Activated CD8-positive, alpha-beta memory T cell treated with anti-CD3 and anti-CD28 coated beads, Interleukin-2, amount 50 U/mL, for 4 hours (primary cell): Measurements from ENCODE around the gene HSD17B2.
"Not testable (repeated sequence)": the region's sequence is repeated elsewhere in the genome, so short reads cannot be mapped to it uniquely, and the experiment has no call there.

Experiments
- DNase-seq: peaks from one replicate; pipeline ENCODE4 v3.0.0-alpha.2; 2020

The HSD17B2 gene

DNA sequence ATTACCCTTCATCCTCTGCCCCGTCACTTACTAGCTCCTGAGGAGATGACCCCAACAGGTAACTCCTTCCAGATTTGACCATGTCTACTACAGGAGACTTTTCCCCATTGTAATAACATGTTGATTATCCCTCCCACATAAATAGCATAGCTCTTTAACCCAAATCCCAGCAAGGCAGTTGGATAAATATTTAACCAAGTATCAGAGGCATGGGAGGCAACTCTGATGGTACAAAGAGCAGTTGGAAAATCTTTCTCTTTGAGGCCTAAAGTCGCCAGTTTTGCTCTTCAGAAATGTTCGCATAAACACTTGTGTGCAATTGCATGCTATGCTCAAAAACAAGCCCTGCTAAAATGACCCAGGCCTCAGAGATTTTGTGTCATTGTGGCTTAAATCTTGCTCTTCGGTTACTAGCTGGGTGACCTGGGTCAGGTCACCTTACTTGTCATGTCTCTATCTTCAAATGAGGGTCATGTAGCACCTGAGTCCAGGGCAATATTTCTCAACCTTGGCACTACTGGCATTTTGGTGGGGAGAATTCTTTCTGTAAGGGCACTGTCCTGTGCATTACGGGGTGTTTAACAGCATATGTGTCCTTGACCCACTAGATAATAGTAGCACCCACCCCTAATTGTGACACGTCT, 48.8 kb downstream of the HSD17B2 start:
- no peak for DNase-seq

DNA sequence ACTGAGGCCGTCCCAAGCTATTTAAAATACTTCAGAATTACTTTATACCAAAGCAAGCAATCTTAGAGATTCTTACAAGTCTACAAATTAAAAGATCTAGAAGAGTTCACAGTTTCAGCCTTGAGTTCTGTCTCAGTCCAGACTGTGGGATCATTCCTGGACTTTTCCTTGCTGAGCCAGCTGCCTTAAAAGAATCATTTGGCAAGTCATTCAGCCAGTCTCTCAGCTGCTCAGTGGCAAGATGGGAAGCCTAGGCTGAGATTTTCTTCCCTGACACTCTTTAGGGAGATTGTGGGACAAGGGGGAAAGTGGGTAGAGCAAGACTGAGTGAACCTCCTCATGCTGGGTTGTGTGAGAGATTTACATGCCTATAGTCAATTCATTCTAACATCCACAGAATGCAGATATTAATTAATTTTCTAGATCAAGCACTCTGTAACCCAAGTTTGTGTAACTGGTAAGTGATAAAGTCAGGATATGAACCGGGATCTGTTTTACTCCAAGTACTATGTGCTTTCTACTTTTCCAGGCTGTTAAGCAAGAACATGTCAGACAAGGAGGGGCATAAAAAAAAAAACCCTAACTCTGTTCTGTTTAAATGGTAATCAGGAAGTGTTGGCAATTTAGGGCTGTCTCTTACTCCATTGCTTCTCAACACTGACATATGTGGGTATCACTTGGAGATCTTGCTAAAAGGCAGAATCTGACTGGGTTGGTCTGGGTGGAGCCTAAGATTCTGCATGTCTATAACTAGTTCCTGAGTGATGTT, 50.1 kb downstream of the HSD17B2 start:
- no peak for DNase-seq

DNA sequence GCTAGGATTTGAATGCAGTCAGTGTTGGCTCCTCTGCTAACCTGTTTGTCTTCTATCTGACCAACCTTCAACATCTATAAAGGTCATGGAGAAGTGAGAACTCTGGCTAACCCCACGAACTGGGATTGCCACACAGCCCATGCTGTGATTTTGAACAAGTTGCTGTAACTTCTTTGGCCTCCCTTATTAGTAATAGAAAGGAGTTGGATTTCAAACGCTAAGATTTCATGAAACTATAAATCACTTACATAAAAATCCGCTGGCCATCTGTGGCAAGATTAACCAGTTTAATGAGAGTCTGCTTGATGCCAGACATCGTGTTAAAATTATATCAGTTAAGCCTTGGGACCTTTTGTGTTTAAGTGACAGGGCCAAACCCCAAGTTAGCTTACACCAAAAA, 53.4 kb downstream of the HSD17B2 start:
- no peak for DNase-seq

DNA sequence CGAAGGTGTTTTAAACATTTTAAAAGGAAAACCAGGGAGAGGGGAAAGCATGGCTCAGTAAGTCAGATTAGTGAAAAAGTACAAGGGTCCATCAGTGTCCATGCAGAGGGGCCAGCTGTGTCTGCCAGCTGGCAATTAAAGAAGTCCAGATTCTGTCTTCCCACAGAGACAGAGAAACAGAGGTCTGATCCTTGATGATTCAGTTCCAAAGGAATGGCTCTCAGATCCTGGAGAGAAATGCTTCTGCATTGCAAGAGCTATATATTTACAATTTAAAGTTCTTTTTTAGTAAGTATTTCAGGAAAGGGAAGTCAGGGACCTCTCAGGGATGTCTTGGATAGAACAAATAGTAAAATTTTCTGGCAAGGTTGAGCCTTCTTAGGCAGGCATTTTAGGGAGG, 56.2 kb downstream of the HSD17B2 start:
- no peak for DNase-seq

DNA sequence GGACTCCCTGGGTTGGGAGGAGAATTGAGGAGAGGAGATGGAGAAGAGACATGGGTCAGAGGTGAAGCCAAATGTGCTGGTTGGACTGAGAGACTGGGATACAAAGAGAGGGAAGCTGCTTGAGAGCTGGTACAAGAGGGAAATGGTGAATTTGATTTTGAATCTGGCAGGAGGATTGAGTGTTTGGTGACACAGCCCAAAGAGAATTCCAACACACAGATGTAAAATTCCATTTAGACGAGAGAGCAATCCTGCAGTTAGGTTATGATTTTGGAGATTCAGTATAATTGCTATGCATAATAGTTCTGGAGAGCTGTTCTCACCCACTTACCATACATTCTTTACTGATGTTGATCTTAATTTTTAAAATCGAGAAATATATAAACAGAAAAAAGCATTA, 57.7 kb downstream of the HSD17B2 start:
- DNase-seq: no peak

DNA sequence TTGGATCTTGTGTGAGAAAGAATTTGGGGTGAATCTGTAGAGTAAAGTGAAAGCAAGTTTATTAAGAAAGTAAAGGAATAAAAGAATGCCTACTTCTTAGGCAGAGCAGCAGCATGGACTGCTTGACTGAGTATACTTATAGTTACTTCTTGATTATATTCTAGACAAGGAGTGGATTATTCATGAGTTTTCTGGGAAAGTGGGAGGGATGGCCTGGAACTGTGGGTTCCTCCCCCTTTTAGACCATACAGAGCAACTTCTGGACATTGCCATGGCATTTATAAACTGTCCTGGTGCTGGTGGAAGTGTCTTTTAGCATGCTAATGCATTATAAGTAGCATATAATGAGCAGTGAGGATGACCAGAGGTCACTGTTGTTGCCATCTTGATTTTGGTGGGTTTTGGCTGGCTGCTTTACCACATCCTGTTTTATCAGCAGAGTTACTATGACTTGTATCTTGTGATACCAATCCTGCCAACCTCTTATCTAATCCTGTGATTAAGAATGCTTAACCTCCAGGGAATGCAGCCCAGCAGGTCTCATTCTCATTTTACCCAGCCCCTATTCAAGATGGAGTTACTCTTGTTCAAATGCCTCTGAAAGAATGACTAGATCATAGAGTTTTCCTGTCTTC, 58.7 kb downstream of the HSD17B2 start:
- DNase-seq: no peak

DNA sequence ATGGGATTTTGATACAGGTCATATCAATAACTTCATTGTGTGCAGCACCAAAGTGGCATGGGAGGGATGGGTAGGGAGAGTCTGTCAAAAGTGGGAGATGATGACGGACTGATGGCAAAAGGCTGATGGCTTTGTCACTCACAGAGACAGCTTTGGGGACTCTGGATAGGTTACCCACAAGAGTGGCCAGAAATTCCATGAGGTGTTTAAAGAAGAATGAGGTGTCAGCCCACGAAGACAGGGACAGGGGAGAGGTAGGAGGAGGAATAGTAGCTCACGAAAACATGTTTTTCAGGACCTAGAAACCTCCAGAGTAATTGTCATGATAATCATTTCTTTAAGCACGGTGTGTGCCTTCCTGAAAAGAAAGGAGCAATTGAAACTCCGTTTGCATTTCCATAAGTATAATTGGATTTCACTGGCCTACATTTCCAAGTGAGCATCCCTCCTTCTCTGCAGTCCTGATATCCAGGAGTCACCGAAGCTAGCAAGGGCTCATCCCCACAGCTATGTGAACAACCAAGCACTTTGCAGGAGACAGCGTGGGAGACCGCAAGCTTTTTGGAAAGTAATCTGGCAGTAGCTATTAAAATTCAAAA, 60.0 kb downstream of the HSD17B2 start:
- no peak for DNase-seq

DNA sequence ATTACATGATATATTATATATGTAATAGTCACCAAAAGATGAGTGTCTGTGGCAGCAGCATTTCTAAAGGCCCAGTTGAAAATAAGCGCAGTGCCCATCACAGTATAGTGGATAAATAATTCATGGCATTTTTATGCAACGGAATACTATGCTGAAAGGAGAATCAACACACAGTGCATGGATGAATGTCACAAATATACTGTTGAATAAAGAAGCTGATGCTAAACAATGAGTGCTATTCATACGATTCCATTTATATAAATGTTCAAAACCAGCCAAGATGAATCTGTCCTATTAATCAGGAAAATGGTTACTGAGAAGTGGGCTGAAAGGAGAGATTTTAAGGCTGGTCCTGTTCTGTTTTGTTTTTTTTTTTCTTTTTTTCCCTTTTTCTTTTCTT, 61.6 kb downstream of the HSD17B2 start:
- DNase-seq: no peak

DNA sequence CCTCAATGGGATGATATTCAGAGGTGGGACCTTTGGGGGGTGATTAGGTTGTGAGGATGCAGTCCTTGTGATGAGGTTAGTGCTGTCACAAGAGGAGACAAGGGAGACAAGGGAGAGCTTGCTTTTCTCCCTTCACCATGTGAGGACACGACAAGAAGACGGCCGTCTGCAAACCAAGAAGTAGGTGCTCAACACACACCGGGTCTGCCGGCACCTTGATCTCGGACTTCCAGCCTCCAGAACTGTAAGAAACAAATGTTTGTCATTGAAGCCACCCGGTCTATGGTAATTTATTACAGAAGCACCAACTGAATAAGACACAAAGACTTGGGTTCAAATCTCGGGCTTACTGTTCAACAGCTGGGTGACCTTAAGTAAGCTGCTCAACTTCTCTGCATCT, 70.1 kb downstream of the HSD17B2 start:
- DNase-seq: no peak

DNA sequence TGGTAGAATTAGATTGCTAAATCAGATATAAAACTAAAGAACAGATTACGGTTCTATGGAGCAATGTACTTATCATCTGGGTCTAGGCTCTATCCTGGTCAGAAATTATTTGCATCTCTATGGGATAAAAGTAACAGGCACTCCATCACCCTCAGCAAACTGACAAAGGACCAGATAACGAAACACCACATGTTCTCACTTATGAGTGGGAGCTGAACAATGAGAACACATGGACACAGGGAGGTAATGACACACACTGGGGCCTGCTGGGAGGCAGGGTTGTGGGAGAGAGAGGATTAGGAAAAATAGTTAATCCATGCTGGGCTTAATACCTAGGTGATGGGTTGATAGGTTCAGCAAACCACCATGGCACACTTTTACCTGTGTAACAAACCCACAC, 73.0 kb downstream of the HSD17B2 start:
- DNase-seq: no peak

DNA sequence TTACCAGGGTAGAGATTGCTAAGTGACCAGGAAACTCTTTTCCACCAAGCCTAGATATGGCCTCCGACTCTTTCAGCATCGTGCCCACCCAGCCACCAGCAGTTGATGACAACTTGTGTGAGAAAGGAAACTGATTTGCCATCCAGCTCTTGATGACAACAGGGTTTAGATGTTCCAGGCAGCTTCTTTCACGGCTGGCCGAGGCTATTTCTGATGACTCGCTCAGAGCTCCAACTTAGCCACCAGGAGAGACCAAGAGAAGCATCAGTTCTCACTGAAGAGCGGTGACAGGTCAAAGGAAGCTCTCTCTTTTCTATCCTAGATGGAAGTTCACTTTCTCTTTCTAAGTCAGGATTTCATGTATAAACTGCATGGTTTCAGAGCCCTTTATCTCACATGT, 73.7 kb downstream of the HSD17B2 start:
- no peak for DNase-seq

DNA sequence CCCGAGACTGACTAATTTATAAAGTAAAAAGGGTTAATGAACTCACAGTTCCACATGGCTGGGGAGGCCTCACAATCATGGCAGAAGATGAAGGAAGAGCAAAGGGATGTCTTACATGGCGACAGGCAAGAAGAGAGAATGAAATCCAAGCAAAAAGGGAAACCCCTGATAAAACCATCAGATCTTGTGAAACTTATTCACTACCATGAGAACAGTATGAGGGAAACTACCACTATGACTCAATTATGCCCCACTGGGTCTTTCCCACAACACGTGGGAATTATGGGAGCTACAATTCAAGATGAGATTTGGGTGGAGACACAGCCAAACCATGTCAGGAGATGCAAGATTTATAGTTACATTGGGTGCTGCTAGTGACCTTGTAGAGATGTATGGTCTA, 74.2 kb downstream of the HSD17B2 start:
- not testable (repeated sequence) for DNase-seq

DNA sequence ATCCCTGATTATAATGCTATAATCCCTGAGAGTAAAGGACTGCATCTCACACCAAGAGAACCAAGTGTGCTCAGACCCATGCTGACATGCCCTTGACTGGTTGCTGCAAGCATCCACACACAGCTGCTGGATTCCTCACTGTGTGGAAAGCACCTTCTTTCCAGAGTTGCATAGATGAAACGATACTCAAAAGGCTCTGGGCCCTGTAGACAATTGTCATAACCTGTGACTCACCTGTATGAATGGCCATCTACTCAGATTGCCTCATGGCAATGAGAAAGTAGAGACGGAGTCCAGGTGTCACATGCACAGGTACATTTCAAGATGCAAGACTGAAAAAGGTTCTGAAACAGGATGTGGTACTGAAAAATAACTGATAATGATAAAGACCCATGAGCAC, 76.9 kb downstream of the HSD17B2 start:
- DNase-seq: no peak

DNA sequence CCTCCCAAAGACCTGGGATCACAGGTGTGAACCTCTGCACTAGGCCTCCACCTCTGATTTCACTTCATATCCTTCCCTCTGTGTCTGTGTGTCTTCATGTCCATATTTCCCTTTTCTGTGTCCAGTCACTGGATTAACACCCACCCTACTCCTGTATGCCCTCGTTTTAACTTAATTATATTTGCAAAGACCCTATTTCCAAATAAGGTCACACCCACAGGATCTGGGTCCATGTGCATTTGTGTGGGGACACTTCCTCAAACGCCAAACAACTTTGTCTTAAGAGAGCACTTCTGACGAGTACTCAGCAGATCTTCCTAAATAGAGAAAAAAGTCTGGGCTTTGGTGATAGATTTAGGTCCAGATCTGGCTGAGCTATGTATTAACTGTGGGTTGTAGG, 78.7 kb downstream of the HSD17B2 start:
- DNase-seq: no peak

DNA sequence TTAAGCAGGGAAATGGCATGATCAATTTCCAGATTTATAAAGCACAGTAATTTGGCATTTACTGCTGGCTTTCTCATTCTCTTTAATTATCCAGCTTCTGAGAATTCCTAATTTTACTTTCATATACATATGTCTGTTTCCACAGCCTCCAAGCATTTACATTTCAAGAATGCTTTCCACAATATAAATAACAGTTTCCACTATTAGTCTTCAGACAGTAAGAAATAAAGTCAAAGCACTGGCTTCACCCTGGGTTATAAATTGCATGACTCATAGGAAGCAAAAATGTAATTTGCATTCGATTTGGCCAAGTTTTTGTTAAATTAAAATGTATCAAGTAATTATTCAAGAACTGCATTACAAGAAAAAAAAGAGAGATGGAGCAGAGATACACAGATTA, 81.5 kb downstream of the HSD17B2 start:
- DNase-seq: no peak

DNA sequence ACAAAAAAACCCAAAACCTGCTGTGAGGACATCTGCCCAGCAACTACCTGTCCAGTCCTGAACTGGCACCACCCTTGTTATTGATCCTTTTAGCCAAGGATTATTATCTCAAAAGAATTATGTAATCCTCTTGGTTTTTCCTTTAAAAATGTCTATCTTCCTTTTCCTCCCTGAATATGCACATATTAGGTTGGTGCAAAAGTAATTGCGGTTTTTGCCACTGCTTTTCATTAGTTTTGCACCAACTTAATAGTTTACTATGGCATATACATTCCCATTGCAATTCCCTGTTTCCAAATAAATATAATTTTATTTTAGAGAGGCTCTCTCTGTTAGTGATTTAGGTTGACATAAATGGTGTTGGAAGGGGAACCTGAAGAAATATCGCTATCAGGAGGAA, 83.7 kb downstream of the HSD17B2 start:
- no peak for DNase-seq

DNA sequence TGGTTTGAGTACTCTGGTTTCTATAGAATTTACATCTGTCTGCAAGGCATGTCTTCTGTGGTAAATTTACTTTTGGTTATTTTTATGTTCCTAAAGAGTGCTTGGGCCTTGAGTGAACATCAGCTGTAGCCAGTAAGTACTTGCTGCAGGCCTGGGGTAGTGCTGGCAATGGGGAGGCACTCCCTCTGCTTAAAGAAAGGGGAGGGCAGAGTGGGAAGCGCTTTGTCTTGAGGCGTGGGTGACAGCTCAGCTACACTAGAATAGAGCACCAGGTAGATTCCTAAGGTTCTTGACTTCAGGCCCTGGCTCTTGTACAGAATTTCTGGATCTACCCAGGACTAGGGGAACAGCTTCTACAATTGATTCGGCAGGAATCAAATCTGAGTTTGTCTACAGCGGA, 84.4 kb downstream of the HSD17B2 start:
- no peak for DNase-seq

DNA sequence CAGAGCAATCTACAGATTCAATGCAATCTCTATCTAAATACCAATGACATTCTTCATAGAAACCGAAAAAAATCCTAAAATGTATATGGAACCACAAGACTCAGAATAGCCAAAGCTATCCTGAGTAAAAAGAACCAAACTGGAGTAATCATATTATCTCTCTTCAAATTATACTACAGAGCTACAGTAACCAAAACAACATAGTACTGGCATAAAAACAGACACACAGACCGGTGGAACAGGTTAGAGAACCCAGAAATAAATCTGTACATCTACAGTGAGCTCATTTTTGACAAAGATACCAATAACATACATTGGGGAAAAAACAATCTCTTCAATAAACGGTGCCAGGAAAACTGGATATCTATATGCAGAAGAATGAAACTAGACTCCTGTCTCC, 89.6 kb downstream of the HSD17B2 start:
- no peak for DNase-seq

DNA sequence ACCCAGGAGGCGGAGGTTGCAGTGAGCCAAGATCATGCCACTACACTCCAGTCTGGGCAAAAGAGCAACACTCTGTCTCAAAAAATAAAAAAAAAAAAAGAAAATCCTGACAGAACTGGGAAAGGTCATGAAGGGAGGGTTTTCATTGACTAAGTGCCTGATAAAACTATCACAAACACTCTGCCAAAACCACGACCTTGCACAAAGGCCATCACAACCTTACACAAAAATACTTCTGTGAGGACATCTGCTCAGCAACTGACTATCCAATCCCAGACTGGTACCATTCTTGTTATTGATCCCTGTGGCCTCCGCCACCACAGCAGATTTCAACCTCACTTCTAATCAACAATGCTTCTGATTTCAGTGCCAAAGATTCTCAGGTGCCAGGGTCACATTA, 94.8 kb downstream of the HSD17B2 start:
- no peak for DNase-seq

DNA sequence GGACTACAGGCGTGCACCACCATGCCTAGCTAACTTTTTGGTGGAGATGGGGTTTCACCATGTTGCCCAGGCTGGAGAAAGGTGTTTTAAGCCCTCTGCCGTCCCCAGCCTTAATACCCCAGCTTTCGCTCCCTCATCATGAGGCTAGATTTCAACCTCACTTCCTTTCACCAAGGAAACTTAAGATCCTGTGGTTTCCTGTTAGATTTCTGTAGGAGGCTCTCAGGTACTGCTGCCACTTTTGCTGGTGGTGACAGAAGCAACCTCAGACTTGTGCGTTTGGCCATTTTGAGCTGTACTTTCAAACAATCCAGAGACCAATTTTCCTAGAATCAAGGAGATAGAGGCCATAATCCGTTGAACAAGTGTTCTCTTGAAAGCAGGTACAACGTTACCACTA, 98.7 kb downstream of the HSD17B2 start:
- DNase-seq: no peak

DNA sequence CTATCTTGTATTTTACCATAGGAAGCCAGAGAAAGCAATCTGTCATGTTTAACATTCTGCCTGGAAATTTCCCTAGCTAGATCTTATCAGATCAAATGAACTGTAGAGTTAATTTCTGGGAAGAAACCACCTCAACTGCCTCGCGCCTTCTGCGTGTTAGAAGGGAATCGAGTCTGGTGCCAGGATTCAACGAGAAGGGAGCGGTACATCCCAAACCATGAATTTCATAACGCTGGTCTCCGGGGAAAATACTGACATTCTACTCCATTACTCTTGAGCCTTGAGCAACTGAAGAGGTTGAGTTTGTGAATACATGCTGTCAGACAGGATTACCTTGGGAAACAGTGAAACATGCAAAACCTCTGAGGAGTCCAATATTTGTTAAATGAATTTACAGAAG, 99.8 kb downstream of the HSD17B2 start:
- DNase-seq: no peak

DNA sequence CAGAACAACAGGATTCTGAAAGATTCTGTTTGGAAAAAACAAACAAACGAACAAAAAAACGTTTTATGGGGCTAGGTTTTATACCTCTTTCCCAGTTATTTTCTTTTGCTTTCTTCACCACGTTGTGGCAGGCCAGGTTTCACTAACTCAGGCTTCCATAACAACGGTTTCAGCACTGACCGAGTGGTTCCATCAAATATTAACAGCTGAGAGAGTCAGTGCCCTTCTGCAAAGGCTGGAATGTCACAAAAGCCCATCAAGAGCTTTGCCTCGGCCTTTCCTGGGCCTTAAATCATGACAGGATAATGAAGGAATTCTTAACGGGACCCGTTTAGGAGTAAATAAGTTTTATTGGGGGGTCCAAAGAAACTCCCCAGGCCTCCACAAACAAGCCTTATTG, 100.8 kb downstream of the HSD17B2 start:
- DNase-seq: no peak

DNA sequence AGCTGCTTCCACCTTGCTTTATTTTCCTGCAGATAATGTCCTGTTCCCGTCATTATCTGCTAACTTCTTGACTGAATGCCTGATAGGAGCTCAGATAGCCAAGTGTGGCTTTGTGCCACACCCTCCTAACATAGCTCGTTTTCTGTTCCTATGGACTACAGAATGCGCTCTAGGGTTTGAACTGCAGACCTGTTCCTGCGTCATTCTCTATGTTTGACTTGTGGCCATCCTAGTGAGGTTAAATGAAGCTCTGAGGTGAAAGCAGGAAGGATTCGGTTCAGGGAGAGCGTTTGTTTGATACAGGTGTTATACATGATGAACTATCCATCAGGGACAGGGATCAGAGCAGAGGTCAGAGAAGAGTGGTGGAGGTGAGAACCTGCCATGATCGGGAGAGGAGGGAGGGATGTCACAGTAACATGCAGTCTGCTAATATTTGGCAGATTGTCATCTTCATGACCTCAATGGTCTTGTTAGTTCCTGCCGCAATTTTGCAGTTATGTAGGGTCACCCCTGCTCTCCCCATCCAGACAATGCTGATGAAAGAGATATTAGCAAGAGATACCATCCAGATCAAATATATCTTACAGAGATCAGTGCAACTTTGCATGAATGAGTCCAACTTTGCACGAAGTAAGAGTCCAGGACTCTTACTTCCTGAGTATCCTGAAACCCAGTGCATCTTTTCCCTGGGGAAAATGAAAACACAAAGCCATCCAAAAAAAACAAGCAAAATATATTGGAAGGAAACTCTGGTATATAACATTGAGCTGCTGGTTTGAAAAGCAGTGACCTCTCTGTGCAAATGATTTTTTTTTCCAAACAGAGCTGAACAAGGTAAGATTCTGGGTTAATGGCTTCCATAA, 102.1 kb downstream of the HSD17B2 start:
- DNase-seq: no peak
